Upper lobe of right lung (tissue), 1 donor: ENCODE data around the gene SLX4IP. TPM values are rescaled to one million over a fixed set of nuclear protein-coding genes. Genes with fewer than 3 reads are reported as not detected.
A peak's percentile ranks its signal among the peaks of the same experiment; 100 is the strongest.

Experiments
- ATAC-seq: fragments of 200-7000 bp; cut with Tn5 transposase; one replicate; pipeline ENCODE4 v1.9.1; 2020; ENCODE audit warnings: mild to moderate bottlenecking, moderate library complexity
- DNase-seq: peaks from one replicate; pipeline ENCODE4 v3.0.0-alpha.2; 2020
- H3K27ac ChIP-seq: fragments of 200-600 bp; one replicate; pipeline ENCODE4 v1.8.0; 2022
- H3K27me3 ChIP-seq: fragments of 200-600 bp; one replicate; pipeline ENCODE4 v1.8.0; 2022; ENCODE audit warnings: mild to moderate bottlenecking
- H3K36me3 ChIP-seq: fragments of 200-600 bp; one replicate; pipeline ENCODE4 v1.8.0; 2022
- H3K4me1 ChIP-seq: fragments of 200-600 bp; one replicate; pipeline ENCODE4 v1.8.0; 2022
- H3K4me3 ChIP-seq: fragments of 200-600 bp; one replicate; pipeline ENCODE4 v1.8.0; 2022; ENCODE audit warnings: mild to moderate bottlenecking
- H3K9me3 ChIP-seq: fragments of 200-600 bp; one replicate; pipeline ENCODE4 v1.8.0; 2022
- CTCF ChIP-seq: fragments of 200-600 bp; IDR thresholded peaks from one replicate; pipeline ENCODE4 v1.8.0; 2022; ENCODE audit warnings: antibody characterized with exemption
- intact Hi-C: fragments of 100-400 bp; cut with DNase I; formaldehyde crosslinking; loops from one replicate; pipeline ENCODE4 v1.11.0; 2022
- total RNA-seq: library from RNA; stranded (reverse); fragmentation: NEBNext Ultra II Directional; extraction: Animal tissue kit (Norgen Biotek cat#: 25700); gene quantifications from one replicate; pipeline ENCODE4 v1.2.1, GENCODE V29; 2021
- donor health status: DM: no; HTN: yes; CAD: no; lungs with severe emphysema.

SLX4IP gene
- total RNA-seq, 1 donor from 2014 or later, result 5.4 TPM

- no peak for TF ChIP-seq CTCF
- no peak for DNase-seq
- no peak overlapping the region for H3K4me3 ChIP-seq
Observed at GRCh38 chr20:10597637-10598036, 162.5 kb downstream of the SLX4IP start.

GRCh38 chr20:10602221-10602871 lies 167.2 kb downstream of the SLX4IP start:
- Histone ChIP-seq H3K4me3 (no peak overlapping the region), H3K27me3 (no peaks in the 10 kb centered on the region), H3K27ac (no peak overlapping the region), H3K9me3 (no peaks in the 10 kb centered on the region), H3K36me3 (no peaks in the 10 kb centered on the region), H3K4me1 (peaks cover 19% of the 10 kb centered on the region)
- no peak for ATAC-seq
- TF ChIP-seq CTCF, result no peak
- DNase-seq, result no peak
- intact Hi-C loops, result no loop called here

More at GRCh38 chr20:10597637-10598036, 162.5 kb downstream of the SLX4IP start:
- intact Hi-C loops, result no loop called here
- no peak overlapping the region for H3K27ac ChIP-seq
- no peaks in the 10 kb centered on the region for H3K4me1 ChIP-seq
- no peaks in the 10 kb centered on the region for H3K9me3 ChIP-seq
- no peak for ATAC-seq
- no peaks in the 10 kb centered on the region for H3K36me3 ChIP-seq
- no peaks in the 10 kb centered on the region for H3K27me3 ChIP-seq

GRCh38 chr20:10603378-10603777 lies 168.3 kb downstream of the SLX4IP start:
- H3K36me3 ChIP-seq, result no peaks in the 10 kb centered on the region
- H3K27me3 ChIP-seq, result no peaks in the 10 kb centered on the region
- peaks cover 19% of the 10 kb centered on the region for H3K4me1 ChIP-seq
- peak overlapping the region; percentile 53 for H3K27ac ChIP-seq
- intact Hi-C loops, result no loop called here
- no peaks in the 10 kb centered on the region for H3K9me3 ChIP-seq
- DNase-seq (no peak), ATAC-seq (peak; percentile 18)
- H3K4me3 ChIP-seq, result no peak overlapping the region
- TF ChIP-seq CTCF, result no peak

GRCh38 chr20:10603971-10604864 lies 169.1 kb downstream of the SLX4IP start:
- Histone ChIP-seq H3K27ac (peak overlapping the region; percentile 53), H3K36me3 (no peaks in the 10 kb centered on the region), H3K27me3 (no peaks in the 10 kb centered on the region), H3K4me1 (peaks cover 19% of the 10 kb centered on the region), H3K4me3 (no peak overlapping the region), H3K9me3 (no peaks in the 10 kb centered on the region)
- ATAC-seq (peak; percentile 83), DNase-seq (no peak)
- intact Hi-C loops, result no loop called here
- no peak for TF ChIP-seq CTCF

GRCh38 chr20:10604865-10605440 lies 169.8 kb downstream of the SLX4IP start:
- ATAC-seq, result no peak
- intact Hi-C loops, result no loop called here

More at GRCh38 chr20:10604865-10605440, 169.8 kb downstream of the SLX4IP start:
- Histone ChIP-seq H3K9me3 (no peaks in the 10 kb centered on the region), H3K4me1 (peaks cover 19% of the 10 kb centered on the region), H3K27me3 (no peaks in the 10 kb centered on the region), H3K27ac (peak overlapping the region; percentile 28), H3K36me3 (no peaks in the 10 kb centered on the region), H3K4me3 (no peak overlapping the region)
- DNase-seq, result no peak
- TF ChIP-seq CTCF, result no peak
